Measurements from ENCODE around the gene PARD6G.

DNA sequence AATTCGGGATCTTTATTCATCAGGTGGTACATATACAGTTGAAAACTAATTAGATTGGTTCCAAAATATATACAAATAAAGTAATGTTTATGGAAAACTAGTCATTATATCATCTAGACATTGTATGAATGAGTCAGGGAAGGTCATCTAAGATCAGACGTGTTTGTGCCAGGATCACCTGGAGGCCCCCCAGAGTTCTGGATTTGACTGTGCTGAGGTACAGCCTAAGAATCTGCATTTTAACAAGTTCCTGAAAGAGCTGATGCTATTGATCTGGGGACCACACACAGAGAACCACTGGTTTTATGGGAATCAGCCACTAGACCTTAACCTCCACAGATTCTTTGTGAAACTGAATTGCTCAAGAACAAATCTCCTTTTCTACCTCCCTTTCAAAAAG, 43.2 kb downstream of the PARD6G start:
- no peak for TF ChIP-seq TAF1 (IDR thresholded peaks at IDR 0.05; ENCODE audit: low read depth, low read length)
- TF ChIP-seq SPI1 (IDR thresholded peaks at IDR 0.05; ENCODE audit: low read depth, low read length): no peak
- TF ChIP-seq POLR2AphosphoS5 (IDR thresholded peaks at IDR 0.05; ENCODE audit: low read depth, low read length): no peak
